Lower lobe of right lung (tissue), 2 donors: Measurements from ENCODE around the gene NMU. TPM values are rescaled to one million over a fixed set of nuclear protein-coding genes. Genes with fewer than 3 reads are reported as not detected.
"Not testable (repeated sequence)": the region's sequence is repeated elsewhere in the genome, so short reads cannot be mapped to it uniquely, and the experiment has no call there.

Source experiments
- ATAC-seq, 2 donors: fragments of 200-7000 bp; cut with Tn5 transposase; one replicate each; pipeline ENCODE4 v1.9.1; 2020 to 2022; ENCODE audit warnings: mild to moderate bottlenecking in 2 of 2, moderate library complexity in 2 of 2
- DNase-seq: peaks from one replicate; pipeline ENCODE4 v3.0.0-alpha.2; 2020
- H3K27ac ChIP-seq: fragments of 200-600 bp; one replicate; pipeline ENCODE4 v1.8.0; 2022
- H3K27me3 ChIP-seq: fragments of 200-600 bp; one replicate; pipeline ENCODE4 v1.8.0; 2022; ENCODE audit warnings: low read depth
- H3K36me3 ChIP-seq: fragments of 200-600 bp; one replicate; pipeline ENCODE4 v1.8.0; 2022; ENCODE audit warnings: mild to moderate bottlenecking
- H3K4me1 ChIP-seq: fragments of 200-600 bp; one replicate; pipeline ENCODE4 v1.8.0; 2022
- H3K4me3 ChIP-seq: fragments of 200-600 bp; one replicate; pipeline ENCODE4 v1.8.0; 2022; ENCODE audit warnings: mild to moderate bottlenecking
- H3K9me3 ChIP-seq: fragments of 200-600 bp; one replicate; pipeline ENCODE4 v1.8.0; 2022
- intact Hi-C: fragments of 100-400 bp; cut with DNase I; formaldehyde crosslinking; loops from one replicate; pipeline ENCODE4 v1.11.0; 2022
- total RNA-seq: library from RNA; stranded (reverse); fragmentation: NEBNext Ultra II Directional; extraction: Animal tissue kit (Norgen Biotek cat#: 25700); gene quantifications from one replicate; pipeline ENCODE4 v1.2.1, GENCODE V29; 2021
- TF ChIP-seq, protein P1 (sequence below): fragments of 200-600 bp; IDR thresholded peaks from one replicate; pipeline ENCODE4 v1.8.0; 2022; ENCODE audit warnings: antibody characterized with exemption, mild to moderate bottlenecking
- donor health status: DM: no; HTN: yes; CAD: no; lungs with severe emphysema.

The NMU gene
- total RNA-seq, 1 donor from 2014 or later = 0.83 TPM

DNA sequence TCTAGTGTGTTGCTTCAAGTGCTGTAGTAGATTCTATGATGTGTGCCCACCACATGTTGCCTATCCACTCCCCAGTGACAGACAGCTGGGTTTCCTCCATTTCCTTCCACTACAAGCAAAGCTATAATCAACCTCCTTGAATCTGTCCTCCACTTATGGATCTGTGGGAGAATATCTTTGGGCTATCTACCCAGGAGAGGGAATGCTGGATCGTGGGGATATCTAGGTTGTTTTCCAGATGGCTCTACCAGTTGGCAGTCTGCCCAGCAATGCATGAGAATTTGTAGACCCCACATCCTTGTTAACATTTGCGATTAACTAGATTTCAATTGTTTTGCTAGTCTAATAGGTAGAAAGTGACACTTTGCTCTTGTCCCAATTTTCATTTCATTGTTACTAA lies 10.3 kb downstream of the NMU start:
- ATAC-seq (no peak), DNase-seq (no peak)
- H3K9me3 ChIP-seq = no peaks in the 10 kb centered on the region
- H3K27me3 ChIP-seq = no peaks in the 10 kb centered on the region
- H3K4me1 ChIP-seq = no peaks in the 10 kb centered on the region
- TF ChIP-seq, protein P1, sequence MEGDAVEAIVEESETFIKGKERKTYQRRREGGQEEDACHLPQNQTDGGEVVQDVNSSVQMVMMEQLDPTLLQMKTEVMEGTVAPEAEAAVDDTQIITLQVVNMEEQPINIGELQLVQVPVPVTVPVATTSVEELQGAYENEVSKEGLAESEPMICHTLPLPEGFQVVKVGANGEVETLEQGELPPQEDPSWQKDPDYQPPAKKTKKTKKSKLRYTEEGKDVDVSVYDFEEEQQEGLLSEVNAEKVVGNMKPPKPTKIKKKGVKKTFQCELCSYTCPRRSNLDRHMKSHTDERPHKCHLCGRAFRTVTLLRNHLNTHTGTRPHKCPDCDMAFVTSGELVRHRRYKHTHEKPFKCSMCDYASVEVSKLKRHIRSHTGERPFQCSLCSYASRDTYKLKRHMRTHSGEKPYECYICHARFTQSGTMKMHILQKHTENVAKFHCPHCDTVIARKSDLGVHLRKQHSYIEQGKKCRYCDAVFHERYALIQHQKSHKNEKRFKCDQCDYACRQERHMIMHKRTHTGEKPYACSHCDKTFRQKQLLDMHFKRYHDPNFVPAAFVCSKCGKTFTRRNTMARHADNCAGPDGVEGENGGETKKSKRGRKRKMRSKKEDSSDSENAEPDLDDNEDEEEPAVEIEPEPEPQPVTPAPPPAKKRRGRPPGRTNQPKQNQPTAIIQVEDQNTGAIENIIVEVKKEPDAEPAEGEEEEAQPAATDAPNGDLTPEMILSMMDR = no peak
- H3K4me3 ChIP-seq = no peak overlapping the region
- no peaks in the 10 kb centered on the region for H3K36me3 ChIP-seq
- intact Hi-C loops = no loop called here
- H3K27ac ChIP-seq = no peak overlapping the region

DNA sequence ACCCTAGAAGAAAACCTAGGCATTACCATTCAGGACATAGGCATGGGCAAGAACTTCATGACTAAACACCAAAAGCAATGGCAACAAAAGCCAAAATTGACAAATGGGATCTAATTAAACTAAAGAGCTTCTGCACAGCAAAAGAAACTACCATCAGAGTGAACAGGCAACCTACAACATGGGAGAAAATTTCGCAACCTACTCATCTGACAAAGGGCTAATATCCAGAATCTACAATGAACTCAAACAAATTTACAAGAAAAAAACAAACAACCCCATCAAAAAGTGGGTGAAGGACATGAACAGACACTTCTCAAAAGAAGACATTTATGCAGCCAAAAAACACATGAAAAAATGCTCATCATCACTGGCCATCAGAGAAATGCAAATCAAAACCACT lies 12.0 kb downstream of the NMU start:
- H3K9me3 ChIP-seq, DNase-seq, ATAC-seq, H3K4me3 ChIP-seq, H3K36me3 ChIP-seq, H3K27ac ChIP-seq, H3K27me3 ChIP-seq, intact Hi-C loops, H3K4me1 ChIP-seq: not testable (repeated sequence)

DNA sequence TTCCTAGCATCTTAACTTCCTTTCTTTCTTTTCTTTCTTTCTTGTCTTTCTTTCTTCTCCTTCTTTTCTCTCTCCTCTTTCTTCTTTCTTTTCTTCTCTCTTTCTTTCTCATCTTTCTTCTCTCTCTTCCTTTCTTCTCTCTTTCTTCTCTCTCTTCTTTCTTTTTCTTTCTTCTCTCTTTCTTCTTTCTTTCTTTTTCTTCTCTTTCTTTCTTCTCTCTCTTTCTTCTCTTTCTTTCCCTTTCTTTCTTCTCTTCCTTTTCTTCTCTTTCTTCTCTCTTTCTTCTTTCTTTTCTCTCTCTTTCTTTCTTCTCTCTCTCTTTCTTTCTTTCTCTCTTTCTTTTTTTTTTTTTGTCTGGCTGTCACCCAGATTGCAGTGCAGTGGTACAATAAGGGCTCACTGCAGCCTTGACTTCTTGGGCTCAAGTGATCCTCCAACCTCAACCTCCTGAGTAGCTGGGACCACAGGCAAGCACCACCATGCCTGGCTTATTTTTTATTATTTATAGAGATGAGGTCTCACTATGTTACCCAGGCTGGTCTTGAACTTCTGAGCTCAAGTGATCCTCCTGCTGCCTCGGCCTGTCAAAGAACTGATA lies 17.5 kb downstream of the NMU start:
- DNase-seq (no peak), ATAC-seq (no peak)
- no peaks in the 10 kb centered on the region for H3K27me3 ChIP-seq
- intact Hi-C loops = no loop called here
- no peaks in the 10 kb centered on the region for H3K36me3 ChIP-seq
- no peak overlapping the region for H3K4me3 ChIP-seq
- TF ChIP-seq, protein P1 = no peak
- H3K27ac ChIP-seq = no peak overlapping the region
- no peaks in the 10 kb centered on the region for H3K4me1 ChIP-seq
- H3K9me3 ChIP-seq = no peaks in the 10 kb centered on the region

DNA sequence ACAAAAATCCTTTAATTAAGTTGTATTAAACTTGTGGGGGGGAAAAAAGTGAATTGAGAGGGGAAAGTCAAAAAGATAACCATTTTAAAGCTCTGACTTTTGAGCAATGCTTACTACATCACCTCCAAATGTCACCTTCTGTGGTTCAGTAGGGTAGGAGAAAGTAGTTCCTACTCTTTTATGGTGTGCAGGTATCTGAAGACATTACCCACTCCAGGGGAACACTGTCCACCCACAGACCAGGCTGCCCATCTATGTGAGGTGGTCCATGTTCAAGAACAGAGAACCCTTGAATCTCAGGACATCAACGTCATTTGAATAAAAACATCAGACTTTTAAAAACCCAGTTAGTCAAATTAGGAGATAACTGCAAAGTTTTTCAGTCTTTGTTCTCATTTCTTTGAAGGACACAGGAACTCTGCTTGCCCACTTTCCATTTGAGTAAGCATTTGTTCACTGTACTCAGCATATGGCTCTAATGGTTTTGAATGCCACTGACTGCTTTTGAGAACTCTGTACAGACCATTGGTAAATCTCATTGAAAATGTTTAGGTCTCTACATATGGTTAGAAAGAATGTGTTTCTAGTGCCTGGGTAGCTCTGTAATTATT lies 18.4 kb downstream of the NMU start:
- DNase-seq = no peak
- intact Hi-C loops = no loop called here
- Histone ChIP-seq H3K4me1 (no peaks in the 10 kb centered on the region), H3K4me3 (no peak overlapping the region), H3K9me3 (no peaks in the 10 kb centered on the region), H3K36me3 (no peaks in the 10 kb centered on the region), H3K27ac (no peak overlapping the region), H3K27me3 (no peaks in the 10 kb centered on the region)
- ATAC-seq = no peak
- TF ChIP-seq, protein P1 = no peak

DNA sequence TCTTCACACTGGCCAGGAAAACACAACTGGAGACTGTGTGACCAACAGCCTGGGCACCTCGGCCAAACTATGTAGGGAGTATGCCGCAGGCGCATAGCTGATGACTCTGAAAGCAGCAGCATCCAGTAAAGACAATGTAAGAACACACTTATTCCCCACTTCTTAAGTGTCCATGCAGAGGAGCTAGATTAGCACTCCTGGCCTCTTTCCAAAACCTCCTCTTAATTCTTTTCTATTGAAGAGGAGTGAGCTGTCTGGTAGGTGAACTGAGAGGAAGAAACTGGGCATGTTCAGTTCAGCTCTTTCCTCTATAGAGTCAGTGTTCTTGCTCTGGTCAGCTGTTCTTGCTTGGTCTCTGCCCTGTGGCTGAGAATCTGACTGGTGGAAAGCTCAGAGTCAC lies 21.1 kb downstream of the NMU start:
- DNase-seq (no peak), ATAC-seq (no peak)
- H3K4me3 ChIP-seq = no peak overlapping the region
- H3K9me3 ChIP-seq = no peaks in the 10 kb centered on the region
- H3K36me3 ChIP-seq = no peaks in the 10 kb centered on the region
- H3K27me3 ChIP-seq = no peaks in the 10 kb centered on the region
- no peaks in the 10 kb centered on the region for H3K4me1 ChIP-seq
- TF ChIP-seq, protein P1 = no peak
- H3K27ac ChIP-seq = no peak overlapping the region
- intact Hi-C loops = no loop called here

DNA sequence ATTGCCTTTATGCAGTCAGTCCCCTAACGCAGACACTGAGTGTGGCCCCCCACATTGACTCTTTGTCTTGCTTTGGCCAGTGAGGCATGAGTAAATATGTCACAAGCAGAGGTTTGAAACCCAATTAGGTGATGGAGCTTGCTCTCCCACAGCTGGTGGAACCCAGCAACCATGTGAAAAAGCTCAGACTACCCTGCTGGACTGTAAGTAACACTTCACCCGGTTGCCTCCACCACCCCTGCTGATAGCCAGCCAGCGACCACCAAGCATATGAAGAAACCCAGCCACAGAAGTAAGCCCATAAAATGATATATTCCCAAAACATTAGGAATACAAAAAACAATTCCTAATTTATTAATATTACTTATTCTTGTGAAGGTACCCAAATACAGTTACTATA lies 22.5 kb downstream of the NMU start:
- H3K27me3 ChIP-seq = no peaks in the 10 kb centered on the region
- no peak for ATAC-seq
- H3K36me3 ChIP-seq = no peaks in the 10 kb centered on the region
- no peak overlapping the region for H3K4me3 ChIP-seq
- H3K9me3 ChIP-seq = no peaks in the 10 kb centered on the region
- no peak overlapping the region for H3K27ac ChIP-seq
- H3K4me1 ChIP-seq = no peaks in the 10 kb centered on the region
- intact Hi-C loops = no loop called here
- no peak for DNase-seq
- TF ChIP-seq, protein P1 = no peak
